Parathyroid adenoma (tissue), 2 donors: Measurements from ENCODE around the gene ENG.

Experiments used
- H2AFZ ChIP-seq: fragments of 300-600 bp; sonication (generic); one replicate; pipeline ENCODE4 v1.7.0; 2017; ENCODE audit warnings: antibody characterized with exemption, mild to moderate bottlenecking
- H3K27ac ChIP-seq: fragments of 300-600 bp; sonication (generic); one replicate; pipeline ENCODE4 v1.7.0; 2017
- H3K27me3 ChIP-seq: fragments of 300-600 bp; sonication (generic); one replicate; pipeline ENCODE4 v1.7.0; 2017; ENCODE audit warnings: low read length; ENCODE audit not compliant: control insufficient read depth, insufficient read depth
- H3K36me3 ChIP-seq: fragments of 300-600 bp; sonication (generic); one replicate; pipeline ENCODE4 v1.7.0; 2017; ENCODE audit warnings: low read length; ENCODE audit not compliant: control insufficient read depth, insufficient read depth
- H3K4me1 ChIP-seq: fragments of 300-600 bp; sonication (generic); one replicate; pipeline ENCODE4 v1.7.0; 2017; ENCODE audit warnings: control low read depth
- H3K4me2 ChIP-seq: fragments of 300-600 bp; sonication (generic); one replicate; pipeline ENCODE4 v1.7.0; 2017; ENCODE audit warnings: low read length
- H3K4me3 ChIP-seq: fragments of 300-600 bp; sonication (generic); one replicate; pipeline ENCODE4 v1.7.0; 2017; ENCODE audit warnings: low read depth, low read length
- H3K79me2 ChIP-seq: fragments of 300-600 bp; sonication (generic); one replicate; pipeline ENCODE4 v1.7.0; 2017; ENCODE audit warnings: control low read depth
- H3K9ac ChIP-seq: fragments of 300-600 bp; sonication (generic); one replicate; pipeline ENCODE4 v1.7.0; 2017; ENCODE audit warnings: mild to moderate bottlenecking
- H3K9me3 ChIP-seq: fragments of 300-600 bp; sonication (generic); one replicate; pipeline ENCODE4 v1.7.0; 2017; ENCODE audit warnings: low read length; ENCODE audit not compliant: control insufficient read depth
- CTCF ChIP-seq: fragments of 300-600 bp; sonication (generic); IDR thresholded peaks from one replicate; pipeline ENCODE4 v1.7.0; 2017; ENCODE audit warnings: antibody characterized with exemption, mild to moderate bottlenecking
- donor health status: primary hyperparathyroidism.

The ENG gene

DNA sequence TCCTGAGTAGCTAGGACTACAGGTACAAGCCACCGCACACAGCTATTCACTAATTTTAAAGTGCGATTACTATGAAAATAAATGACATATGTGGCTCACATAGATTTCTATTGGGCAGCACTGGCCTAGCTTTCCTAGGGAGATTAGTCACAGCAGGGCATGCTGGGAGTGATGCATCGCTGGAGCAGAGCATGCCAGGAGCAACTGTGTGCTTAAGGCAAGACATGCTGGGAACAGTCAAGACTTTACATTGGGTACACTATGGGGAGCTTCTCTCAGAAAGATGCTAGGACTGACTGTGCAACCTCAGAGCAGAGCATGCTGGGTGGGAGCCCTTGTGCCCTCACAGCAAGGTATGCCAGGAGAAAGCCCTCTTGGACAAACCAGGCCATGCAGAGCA is 35.6 kb upstream of the ENG start:
- no peaks in the 10 kb centered on the region for H3K36me3 ChIP-seq
- no peak overlapping the region for H3K4me2 ChIP-seq
- H3K27me3 ChIP-seq: no peaks in the 10 kb centered on the region
- H3K9me3 ChIP-seq: no peaks in the 10 kb centered on the region
- no peak overlapping the region for H2AFZ ChIP-seq
- no peaks in the 10 kb centered on the region for H3K79me2 ChIP-seq
- no peak overlapping the region for H3K9ac ChIP-seq
- no peak for TF ChIP-seq CTCF
- no peaks in the 10 kb centered on the region for H3K4me1 ChIP-seq
- H3K27ac ChIP-seq: no peak overlapping the region
- no peak overlapping the region for H3K4me3 ChIP-seq

GRCh38 chr9:127887792-127888191 is 33.3 kb upstream of the ENG start:
- TF ChIP-seq CTCF: no peak
- no peaks in the 10 kb centered on the region for H3K36me3 ChIP-seq
- no peak overlapping the region for H3K9ac ChIP-seq
- H3K27ac ChIP-seq: no peak overlapping the region
- no peak overlapping the region for H3K4me2 ChIP-seq
- no peak overlapping the region for H3K4me3 ChIP-seq
- no peaks in the 10 kb centered on the region for H3K9me3 ChIP-seq
- no peaks in the 10 kb centered on the region for H3K27me3 ChIP-seq
- H2AFZ ChIP-seq: no peak overlapping the region
- no peaks in the 10 kb centered on the region for H3K79me2 ChIP-seq
- peaks cover 3% of the 10 kb centered on the region for H3K4me1 ChIP-seq

GRCh38 chr9:127886401-127886972 is 32.0 kb upstream of the ENG start:
- no peak overlapping the region for H3K4me3 ChIP-seq
- no peak overlapping the region for H3K9ac ChIP-seq
- H2AFZ ChIP-seq: no peak overlapping the region
- no peaks in the 10 kb centered on the region for H3K79me2 ChIP-seq
- no peaks in the 10 kb centered on the region for H3K27me3 ChIP-seq
- no peaks in the 10 kb centered on the region for H3K36me3 ChIP-seq
- no peak for TF ChIP-seq CTCF
- no peaks in the 10 kb centered on the region for H3K9me3 ChIP-seq
- H3K4me2 ChIP-seq: no peak overlapping the region
- H3K27ac ChIP-seq: no peak overlapping the region
- peaks cover 3% of the 10 kb centered on the region for H3K4me1 ChIP-seq

DNA sequence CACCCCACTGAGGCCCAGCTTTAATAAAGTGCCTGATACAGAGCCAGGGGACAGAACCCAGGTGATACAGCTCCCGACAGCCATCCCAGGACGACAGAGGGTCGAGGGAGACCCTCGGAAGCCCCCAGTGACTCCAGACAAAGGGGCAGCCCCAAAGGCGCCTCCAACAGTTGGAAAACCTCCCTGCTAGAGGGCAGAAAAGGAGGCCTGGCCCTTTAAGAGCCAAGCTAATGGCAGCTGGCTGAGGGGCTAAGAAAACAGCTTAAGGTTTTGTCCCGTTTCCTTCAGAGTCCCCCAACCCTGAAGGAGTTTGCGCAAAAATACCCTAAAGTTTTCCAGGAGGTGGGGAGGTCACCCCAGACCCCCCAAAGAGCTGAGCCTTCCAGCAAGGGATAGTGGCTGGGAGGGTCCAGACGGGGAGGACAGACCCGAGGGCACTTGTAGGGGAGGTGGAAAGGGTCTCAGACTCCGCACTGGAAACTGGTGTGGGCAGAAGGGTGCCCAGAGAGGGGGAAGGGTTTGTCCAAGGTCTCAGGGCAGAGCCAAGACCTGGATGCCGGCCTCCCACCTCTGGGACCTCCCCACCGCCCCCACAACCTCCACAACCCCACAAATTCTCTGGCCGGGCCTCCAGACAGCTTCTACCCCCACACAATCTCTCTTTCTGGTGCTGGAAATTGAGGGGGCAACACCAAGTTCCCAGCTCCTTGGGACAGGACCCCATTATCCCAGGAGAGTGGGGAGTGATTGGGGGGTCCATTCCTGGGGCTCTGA is 31.2 kb upstream of the ENG start:
- Histone ChIP-seq H3K9ac (no peak overlapping the region), H3K27ac (no peak overlapping the region), H2AFZ (no peak overlapping the region), H3K27me3 (no peaks in the 10 kb centered on the region), H3K9me3 (no peaks in the 10 kb centered on the region), H3K4me3 (no peak overlapping the region), H3K4me1 (peaks cover 3% of the 10 kb centered on the region), H3K79me2 (no peaks in the 10 kb centered on the region), H3K4me2 (no peak overlapping the region), H3K36me3 (no peaks in the 10 kb centered on the region)
- no peak for TF ChIP-seq CTCF
